NK-92 treated with Interleukin-12 subunit alpha and Interleukin-12 subunit beta, amount 100 ng/mL, for 24 hours (cell line): ENCODE results near the gene LRRC27.
A peak's percentile ranks its signal among the peaks of the same experiment; 100 is the strongest.
"Not testable (repeated sequence)": the region's sequence is repeated elsewhere in the genome, so short reads cannot be mapped to it uniquely, and the experiment has no call there.

Source experiments
- DNase-seq: peaks from one replicate; lab custom pipeline; 2025; lab: John Stamatoyannopoulos, UW

Gene LRRC27

DNA sequence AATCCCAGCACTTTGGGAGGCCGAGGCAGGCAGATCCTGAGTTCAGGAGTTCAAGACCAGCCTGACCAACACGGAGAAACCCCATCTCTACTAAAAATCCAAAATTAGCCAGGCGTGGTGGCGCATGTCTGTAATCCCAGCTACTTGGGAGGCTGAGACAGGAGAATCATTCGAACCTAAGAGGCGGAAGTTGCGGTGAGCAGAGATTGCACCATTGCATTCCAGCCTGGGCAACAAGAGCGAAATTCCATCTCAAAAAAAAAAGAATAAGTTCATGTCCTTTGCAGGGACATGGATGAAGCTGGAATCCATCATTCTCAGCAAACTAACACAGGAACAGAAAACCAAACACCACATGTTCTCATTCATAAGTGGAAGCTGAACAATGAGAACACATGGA is 17.1 kb upstream of the LRRC27 start:
- not testable (repeated sequence) for DNase-seq

DNA sequence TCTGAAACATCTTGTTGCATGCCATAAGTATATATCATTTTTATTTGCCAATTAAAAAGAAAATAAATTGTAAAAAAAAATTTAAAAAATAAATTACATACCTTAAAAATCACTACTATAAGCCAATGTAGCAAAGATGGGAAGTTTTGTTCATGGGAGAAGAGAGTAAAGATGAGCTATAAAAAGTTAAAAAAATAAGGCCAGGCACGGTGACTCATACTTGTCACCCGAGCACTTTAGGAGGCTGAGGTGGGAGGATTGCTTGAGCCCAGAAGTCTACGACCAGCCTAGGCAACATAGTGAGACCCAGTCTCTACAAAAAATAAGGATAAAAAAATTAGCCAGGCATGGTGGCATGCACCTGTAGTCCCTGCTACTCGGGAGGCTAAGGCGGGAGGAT is 15.9 kb upstream of the LRRC27 start:
- DNase-seq: no peak

DNA sequence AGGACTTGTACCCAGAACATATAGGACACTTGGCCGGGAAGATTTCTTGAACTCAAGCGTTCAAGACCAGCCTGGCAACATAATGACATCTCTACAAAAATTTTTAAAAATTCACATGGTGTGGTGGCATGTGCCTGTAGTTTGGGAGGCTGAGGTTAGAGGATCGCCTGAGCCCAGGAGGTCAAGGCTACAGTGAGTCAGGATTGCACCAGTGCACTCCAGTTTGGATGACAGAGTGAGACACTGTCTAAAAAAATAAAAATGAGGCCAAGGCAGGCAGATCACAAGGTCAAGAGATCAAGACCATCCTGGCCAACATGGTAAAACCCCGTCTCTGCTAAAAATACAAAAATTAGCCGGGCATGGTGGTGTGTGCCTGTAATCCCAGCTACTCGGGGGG is 14.5 kb upstream of the LRRC27 start:
- not testable (repeated sequence) for DNase-seq

DNA sequence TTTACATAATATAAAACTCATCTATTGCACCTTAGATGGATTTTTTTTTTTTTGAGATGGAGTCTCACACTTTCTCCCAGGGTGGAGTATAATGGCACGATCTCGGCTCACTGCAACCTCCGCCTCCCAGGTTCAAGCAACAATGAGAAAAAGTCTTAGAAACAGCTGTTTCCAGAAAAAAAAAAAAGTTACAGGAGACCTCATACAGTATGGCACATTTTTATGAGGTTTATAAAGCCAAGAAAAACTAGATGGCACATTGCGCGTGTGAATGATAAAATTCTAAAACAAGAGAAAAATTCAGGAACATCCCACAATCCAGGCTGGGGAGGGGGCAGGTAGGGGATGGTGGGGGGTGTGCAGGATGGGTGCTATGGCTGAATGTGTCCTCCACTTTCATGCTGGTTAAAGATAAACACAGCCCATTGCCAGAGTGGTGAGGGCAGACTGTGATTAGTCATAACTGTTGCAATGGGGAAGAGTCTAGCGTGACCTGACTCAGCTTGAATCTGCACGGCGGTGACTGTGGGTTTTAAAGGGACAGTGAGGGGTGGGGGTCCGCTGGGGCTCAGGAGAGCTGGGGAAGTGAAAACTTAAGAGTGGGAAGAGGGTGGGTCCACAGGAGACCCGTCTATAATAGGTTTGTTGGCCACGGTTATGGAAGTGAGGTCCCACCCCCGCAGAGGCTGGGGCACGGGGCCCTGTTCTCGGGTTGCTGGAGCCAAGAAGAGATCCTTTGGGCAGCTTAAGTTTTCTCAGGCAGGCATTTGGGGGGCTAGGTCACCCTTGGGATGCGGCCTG is 11.9 kb upstream of the LRRC27 start:
- peak; percentile 33 for DNase-seq

DNA sequence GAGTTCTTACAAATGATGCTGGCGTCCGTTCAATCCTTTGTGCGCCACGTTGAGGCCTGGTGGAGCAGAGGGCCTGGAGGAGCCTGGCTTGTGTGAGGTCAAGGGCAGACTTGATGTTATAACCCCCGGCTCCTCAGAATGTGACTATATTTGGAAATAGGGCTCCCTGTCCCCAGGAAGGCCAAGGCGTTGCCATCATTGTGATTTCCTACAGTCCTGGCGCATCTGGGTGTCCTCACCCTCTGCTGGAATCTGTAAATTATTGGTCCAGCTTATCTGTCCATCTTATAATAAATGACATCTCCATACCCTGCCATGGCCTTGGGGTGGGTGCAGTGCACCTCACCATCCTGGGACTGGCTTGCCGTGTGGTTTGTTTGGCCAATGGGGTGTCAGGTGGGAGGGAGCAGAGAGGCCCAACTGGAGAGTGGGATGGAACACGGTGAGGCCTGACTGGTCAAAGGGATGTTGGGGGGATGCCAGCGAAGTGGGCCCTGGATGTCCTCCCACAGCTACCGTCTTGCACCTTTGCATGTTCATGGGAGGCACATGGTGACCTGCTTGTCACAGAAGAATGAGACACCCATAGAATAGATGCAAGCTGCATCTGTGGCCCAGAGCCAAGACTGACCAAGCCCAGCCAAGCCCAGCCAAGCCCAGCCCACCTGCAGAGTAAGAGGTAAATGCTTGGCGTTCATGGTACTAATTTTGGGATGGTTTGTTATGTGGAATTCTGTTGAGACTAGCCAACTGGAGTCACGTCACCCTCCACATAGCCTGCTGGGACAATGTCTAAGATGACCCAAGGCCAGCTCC is 11.1 kb upstream of the LRRC27 start:
- DNase-seq: no peak

DNA sequence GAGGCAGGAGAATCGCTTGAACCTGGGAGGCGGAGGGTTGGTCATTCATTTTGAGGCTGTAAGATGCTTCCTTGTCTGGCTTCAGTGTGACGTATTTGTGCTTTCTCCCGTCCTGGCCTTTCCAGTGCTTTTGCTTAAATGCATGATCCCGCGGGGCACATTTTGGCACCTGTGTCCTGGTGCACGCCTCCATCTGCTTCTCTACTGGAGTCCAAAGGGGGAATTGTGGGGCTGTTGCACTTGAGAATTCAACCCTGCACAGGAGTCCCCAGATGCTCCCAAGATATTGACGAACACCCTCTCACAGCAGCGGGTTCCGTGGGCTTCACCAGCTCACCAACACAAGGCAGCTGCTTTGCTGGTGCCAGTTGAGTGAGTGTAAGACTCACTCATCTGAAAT is 10.3 kb upstream of the LRRC27 start:
- DNase-seq: no peak

DNA sequence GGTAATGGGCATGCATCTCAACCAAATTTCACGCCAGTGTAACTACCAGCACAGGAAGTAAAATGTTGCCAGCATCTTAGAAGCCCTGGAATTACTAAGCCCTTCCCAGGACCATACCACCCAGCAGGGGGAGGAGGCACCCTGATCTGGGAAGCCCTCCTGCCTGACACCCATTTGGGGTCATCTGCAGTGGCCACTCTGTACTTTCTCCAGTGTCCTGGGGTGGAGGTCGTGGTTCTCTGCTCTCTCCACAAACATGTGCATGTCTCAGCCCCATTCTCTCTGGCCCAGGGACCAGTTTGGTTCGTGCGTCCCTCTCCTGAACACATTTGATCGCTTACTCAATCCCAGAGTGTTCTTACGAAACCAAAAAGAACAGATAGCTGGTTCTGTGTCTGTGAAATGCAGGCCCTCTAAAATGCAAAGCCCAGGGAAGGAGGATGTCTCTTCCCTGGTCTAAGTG is 9.4 kb upstream of the LRRC27 start:
- no peak for DNase-seq

DNA sequence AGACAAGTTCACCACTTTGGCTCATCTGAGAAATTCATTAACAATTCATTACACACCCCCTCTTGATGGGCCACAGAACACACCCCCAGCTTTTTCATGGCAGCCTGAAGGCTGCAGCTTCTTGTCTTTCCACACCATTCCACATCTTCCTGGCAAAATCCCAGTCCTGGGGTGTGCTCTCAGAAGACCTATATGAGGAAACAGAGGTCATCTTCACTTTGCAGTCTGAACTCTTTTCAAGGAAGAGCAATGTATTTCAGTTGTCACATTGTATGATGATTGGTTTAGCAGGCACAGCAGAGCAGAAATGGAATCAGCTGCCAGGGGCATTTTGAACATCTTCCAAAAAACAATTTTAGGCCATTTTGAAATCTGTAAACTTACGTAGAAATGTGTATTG is 7.8 kb upstream of the LRRC27 start:
- no peak for DNase-seq

DNA sequence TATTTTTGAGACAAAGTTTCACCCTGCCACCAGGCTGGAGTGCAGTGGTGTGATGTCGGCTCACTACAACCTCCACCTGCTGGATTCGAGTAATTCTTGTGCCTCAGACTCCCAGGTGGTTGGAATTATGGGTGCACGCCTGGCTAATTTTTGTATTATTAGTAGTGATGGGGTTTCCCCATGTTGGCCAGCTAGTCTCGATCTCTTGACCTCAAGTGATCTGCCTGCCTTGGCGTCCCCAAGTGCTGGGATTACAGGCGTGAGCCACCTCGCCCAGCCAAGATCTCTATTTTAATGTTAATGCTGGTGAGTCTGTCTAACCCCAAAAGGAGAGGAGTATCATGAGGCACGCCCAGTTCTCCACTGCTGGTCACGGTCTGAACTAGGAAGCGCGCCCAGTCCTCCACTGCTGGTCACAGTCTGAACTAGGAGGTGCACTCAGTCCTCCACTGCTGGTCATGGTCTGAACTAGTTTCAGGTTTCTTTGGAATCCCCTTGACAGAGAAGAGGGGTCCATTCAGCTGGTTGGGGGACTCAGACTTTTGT is 5.6 kb upstream of the LRRC27 start:
- DNase-seq: no peak

DNA sequence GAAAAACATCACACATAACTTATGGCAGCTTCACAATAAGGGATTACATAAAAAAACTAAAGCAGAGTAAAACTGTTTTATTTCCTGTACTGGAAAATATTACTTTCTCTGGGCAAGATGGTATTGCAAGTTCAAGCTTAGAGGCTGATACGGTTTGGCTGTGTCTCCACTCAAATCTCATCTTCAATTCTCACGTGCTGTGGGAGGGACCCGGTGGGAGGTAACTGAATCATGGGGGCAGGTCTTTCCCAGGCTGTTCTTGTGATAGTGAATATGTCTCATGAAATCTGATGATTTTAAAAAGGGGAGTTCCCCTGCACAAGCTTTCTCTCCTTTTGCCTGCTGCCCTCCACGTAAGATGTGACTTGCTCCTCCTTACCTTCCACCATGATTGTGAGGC is 5.1 kb upstream of the LRRC27 start:
- DNase-seq: no peak

DNA sequence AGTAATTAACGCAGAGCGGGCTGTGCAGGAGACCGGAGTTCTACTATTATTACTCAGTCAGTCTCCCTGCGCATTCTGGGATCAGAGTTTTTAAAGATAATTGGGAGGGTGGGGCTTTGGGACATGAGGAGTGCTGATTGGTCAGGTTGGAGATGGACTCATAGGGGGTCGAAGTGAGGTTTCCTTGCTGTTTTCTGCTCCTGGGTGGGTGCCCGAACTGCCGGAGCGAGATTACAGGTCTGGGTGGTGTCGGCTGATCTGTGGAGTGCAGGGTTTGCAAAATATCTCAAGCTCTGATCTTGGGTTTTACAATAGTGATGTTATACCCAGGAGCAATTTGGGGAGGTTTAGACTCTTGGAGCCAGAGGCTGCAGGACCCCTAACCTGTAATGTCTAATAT is 3.9 kb upstream of the LRRC27 start:
- DNase-seq: no peak

DNA sequence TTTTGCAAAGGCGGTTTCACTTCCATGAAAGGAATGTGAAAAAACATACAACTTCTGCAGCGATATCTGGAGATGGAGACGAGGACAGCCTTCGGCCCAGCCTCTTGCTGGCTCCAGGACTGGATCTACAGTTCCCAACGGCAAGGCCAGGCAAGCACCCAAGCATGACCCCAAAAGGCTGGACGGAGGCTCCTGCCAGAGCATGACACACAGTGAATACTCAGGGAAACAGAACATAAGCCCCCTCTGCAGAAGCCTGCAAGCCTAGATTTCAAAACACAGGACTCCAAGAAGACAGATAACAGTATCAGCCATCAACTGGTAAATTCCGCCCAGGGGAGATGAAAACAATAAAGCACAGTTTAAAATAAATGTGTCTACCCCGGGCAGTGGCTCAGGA is 3.3 kb upstream of the LRRC27 start:
- DNase-seq: no peak

DNA sequence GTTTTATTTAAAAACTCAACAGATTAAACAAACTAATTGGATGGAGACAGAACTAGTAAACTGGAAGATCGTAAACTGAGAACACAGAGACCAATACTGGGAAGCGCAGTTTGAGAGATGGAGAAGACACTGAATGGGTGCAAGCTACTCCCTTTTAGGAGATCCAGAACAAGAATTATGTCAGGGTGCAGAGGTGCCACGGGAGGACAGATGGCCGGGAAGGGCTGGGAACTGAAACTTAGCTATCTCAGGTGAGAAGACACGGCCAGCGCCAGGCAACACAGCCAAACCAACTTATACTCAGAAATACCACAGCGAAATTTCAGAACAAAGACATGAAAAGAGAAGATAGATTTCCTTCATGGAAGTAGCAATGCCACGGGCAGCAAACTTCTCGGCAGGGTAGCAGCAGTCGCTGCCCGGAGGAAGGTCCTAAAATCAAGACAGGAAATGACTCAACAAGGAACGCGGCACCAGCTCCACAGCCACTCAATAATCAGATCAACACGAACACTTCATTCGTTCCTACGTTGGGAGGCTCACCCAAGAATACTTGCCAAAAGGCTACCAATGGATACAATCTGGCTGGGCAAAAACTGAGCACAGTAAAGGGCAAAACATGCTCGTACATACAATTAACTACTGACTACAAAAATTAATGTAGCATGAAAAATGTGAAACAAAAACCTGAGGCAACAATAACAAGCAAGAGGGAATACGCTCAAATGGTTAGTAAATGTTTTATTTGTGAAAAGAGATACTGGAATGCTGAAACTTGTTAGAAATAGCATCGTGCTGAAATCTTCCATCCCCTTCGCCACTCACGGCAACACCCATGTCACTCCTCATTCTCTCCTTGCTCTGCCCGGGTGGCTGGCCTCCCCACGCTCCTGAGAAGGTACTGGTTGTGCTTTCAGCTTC is 2.2 kb upstream of the LRRC27 start:
- DNase-seq: no peak

DNA sequence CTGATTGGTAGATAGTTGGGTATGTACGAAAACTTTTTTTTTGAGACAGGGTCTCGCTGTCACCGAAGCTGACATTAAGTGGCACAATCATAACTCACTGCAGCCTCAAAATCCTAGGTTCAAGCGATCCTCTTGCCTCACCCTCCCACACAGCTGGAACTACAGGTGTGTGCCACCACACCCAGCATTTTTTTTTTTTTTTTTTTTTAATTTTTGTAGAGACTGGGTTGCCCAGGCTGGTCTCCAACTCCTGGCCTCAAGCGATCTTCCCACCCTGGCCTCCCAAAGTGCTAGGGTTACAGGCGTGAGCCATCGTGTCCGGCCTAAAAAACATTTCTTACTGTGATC is 1.5 kb upstream of the LRRC27 start:
- DNase-seq: no peak

DNA sequence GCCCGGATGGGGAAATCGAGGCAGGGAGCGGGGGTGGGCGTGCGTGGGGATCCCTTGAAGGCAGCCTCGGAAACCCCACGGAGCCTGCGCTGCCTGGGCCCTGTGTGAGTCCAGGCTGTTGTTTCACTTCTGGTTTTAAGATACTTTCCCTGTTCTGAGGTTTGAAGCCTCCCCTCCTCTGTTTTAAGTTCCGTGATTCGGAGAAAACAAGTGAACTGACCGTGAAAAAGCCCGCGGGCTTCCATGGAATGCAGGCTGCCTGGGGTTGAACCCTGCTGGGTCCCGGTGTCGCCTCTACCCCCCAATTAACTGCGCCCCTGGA is 401 bp downstream of the LRRC27 start:
- no peak for DNase-seq

DNA sequence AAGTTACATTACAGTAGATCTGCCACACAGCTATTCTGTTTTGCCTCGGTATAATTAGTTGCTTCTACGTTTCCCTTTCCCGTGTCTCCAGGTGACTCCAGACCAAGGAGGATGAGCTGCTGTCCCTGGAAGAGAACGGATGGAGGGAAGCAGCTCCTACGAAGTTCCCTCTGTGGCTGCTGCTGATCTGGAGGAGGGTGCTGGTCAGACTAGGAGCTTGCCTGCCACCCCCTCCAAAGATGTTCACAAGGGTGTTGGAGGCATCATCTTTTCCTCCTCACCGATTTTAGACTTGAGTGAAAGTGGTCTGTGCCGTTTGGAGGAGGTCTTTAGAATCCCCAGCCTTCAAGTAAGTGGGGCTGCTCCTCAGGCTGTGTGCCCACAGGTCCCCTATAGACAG is 1.4 kb downstream of the LRRC27 start:
- no peak for DNase-seq

DNA sequence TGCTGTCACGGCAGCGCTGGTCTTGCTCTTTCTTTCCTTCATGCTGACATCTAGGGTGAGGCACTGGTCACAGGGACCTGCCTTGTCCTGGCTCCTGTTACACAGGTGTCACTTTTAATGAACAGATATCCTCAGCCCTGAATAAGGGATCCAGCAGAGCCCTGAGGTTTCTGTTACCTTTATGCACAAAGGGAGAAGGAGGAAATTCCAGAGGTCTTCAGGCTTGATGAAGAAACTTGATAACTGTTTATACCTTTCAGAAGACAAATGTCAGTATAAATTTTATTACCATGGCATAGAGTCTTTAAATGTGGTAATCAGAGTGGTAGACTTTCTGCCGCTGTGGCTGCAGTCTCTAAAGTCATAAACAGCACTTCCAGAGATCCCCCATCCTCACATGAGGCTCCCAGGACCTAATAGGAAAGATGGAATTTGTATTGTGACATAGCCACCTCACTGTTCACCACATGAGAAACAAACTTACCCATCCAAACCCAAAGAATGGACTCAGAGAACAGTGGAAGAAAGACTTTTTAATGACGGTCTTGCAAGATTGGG is 2.7 kb downstream of the LRRC27 start:
- DNase-seq: no peak

DNA sequence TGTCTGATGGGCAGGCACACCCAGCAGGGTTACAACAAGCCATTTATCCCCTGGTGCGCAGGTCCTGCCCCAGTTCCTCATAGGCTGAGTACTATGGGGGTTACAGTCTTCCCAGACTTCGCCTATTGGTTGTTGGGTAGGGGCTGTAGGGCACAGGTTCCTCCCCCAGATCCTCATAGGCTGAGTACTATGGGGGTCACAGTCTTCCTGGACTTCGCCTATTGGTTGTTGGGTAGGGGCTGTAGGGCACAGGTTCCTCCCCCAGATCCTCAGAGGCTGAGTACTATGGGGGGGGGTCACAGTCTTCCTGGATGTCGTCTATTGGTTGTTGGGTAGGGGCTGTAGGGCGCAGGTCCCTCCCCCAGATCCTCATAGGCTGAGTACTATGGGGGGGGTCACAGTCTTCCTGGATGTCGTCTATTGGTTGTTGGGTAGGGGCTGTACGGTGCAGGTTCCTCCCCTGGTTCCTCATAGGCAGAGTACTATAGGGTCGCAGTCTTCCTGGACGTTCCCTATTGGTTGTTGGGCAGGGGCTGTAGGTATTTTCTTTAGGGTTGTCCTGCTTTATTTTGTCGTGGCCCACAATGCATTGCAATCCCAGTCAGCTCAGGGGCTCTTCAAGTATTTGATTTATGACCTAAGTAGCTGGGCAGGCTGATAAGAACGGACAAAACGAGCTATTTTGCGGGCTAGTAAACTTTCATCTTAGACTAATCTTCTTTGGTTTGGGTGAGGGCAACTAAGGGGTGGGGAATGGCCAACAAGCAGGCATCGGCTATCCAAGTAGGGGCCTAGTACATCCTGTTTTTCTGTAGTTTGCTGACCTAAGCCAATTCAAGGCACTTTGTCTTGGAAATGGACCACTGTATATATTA is 3.4 kb downstream of the LRRC27 start:
- DNase-seq: no peak

DNA sequence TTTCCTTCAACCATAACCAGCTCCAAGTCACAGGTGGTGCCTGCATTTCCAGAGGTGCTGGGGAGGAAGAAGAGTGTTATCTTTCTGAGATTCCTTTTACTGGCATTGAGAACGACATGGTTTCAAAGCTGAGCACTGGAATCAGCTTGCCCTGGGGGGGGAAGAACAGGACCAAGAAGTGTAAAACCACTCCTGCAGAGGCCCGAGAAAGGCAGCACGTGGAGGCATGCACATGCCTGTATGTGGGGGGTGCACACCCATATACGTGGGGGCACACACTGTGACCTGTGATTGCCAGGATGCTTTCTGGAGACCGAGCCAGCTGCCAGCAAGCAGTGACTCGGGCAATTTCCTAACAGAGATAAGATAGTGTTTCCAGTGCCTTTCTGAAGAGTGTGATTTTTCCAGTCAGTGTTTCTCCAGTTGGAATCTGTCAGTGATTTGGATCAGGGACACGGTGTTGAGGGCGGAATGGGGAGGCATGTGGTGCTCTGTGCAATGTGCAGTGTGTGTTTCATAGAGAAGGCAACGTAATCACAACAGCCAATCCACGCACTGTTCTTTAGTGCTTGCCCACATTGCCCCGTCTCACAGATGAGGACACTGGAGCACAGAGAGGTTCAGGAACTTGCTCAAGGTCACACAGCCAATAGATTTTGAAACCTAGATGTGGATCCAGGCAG is 4.2 kb downstream of the LRRC27 start:
- DNase-seq: no peak

DNA sequence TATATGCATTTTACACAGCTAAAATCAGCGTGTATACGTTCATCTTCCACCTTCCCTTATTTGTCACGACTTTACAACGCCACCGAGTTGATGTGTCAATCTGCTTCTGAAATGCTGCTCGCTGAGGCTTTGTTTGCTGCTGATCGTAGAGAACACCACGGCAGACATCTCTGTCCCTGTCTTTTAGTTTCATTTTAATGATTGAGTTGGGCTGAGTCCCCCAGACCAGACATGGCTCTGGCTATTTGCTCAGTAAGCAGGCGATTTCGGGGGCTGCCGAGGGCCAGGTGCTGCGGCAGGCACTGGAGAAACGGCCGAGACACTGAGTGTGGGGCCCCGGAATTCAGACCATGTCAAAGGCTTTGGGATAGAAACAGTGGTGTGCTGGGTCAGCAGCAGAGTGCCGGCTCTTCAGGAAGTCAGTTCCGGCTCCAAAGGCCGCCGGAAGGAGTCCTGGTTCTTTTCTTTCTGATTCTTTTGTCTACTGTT is 5.0 kb downstream of the LRRC27 start:
- no peak for DNase-seq
